IMR-90 (cell line): ENCODE data around the gene MFNG. TPM values are rescaled to one million over a fixed set of nuclear protein-coding genes. Genes with fewer than 3 reads are reported as not detected.

ENCODE experiments used
- NFE2L2 ChIP-seq: fragments of 150-350 bp; IDR thresholded peaks from 2 replicates; pipeline ENCODE4 v1.6.1; 2016; ENCODE audit warnings: low read depth, mild to moderate bottlenecking, low read length
- RFX5 ChIP-seq: IDR thresholded peaks from 2 replicates; pipeline ENCODE4 v1.8.0; 2012; ENCODE audit warnings: low read depth, mild to moderate bottlenecking, low read length, moderate library complexity
- polyA plus RNA-seq, 3 experiments: library from polyadenylated mRNA; depleted of rRNA; stranded (reverse); fragments of >200 nt; gene quantifications; 2 replicates each; pipeline ENCODE4 v1.2.3, GENCODE V29; 2012; ENCODE audit warnings: low replicate concordance in 1 of 3
- total RNA-seq: library from RNA; depleted of rRNA; stranded (reverse); fragments of >200 nt; gene quantifications from 2 replicates; pipeline ENCODE4 v1.2.3, GENCODE V29; 2012
- TF ChIP-seq, protein P1 (sequence below): fragments of 150-350 bp; IDR thresholded peaks from 2 replicates; pipeline ENCODE4 v1.6.1; 2017; ENCODE audit warnings: mild to moderate bottlenecking, antibody characterized with exemption, low read length, low read depth

The MFNG gene
- total and polyA plus RNA-seq, 2 of the 4 experiments (the other 2 are of a cell fraction): 0.15 TPM; not detected in 1

DNA sequence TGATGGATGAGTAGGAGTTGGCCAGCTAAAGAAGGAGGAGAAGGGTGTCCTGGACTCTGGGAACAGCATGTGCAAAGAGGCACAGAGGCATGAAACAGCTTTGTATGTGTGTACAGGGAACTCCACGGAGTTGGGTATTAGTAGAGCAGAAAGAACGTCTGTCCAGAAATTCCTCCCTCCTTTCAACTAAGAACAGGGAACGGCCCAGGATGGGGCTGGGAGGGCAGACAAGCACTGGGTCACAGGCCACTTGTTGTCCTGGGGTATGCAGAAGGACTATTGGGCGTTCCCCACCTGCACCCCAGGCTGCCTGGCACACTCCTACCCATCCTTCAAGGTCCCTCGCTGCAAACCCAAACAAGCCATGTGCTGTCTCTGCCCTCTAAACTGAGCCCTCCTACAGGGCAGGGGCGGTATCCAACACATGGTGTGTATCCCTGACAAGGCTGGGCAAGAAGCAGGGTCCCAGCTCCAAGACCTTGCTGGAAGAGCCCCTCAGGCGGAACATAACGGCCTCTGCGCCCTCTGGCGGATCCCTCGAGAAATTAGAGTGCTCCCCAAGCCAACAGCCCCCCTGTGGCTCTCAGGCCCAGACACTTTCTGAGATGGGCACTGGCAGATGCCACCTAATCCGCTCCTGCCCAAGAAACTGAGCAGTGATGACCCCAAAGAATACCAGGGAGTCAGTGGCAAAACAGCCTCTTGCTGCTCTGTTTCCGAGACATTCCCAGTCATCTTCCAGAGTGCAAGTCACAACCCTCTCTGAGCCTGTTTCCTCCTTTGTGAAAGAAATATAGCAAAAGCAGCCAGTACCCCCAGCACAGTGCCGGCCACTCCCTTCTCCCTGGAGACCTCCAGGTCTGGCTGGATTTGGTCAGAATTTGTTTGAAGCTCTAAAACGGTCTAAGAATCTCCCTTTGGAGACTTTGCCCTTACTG is 57.3 kb downstream of the MFNG start (continued):
- TF ChIP-seq, protein P1, sequence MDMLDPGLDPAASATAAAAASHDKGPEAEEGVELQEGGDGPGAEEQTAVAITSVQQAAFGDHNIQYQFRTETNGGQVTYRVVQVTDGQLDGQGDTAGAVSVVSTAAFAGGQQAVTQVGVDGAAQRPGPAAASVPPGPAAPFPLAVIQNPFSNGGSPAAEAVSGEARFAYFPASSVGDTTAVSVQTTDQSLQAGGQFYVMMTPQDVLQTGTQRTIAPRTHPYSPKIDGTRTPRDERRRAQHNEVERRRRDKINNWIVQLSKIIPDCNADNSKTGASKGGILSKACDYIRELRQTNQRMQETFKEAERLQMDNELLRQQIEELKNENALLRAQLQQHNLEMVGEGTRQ: no peak
- TF ChIP-seq RFX5 (no peak), NFE2L2 (no peak)
